Effector CD4-positive, alpha-beta T cell (primary cell): ENCODE data around the gene ATN1.

Experiments
- DNase-seq: peaks from one replicate; pipeline ENCODE4 v3.0.0-alpha.2; 2020

The ATN1 gene

GRCh38 chr12:6946920-6947374, 19.2 kb downstream of the ATN1 start:
- DNase-seq: no peak

GRCh38 chr12:6947615-6948014, 19.9 kb downstream of the ATN1 start:
- no peak for DNase-seq

- DNase-seq: no peak
These were observed 21.3 kb downstream of the ATN1 start for GRCh38 chr12:6948873-6949594.

- DNase-seq: no peak
These were observed 22.6 kb downstream of the ATN1 start for GRCh38 chr12:6950401-6950801.

GRCh38 chr12:6950811-6951540, 23.2 kb downstream of the ATN1 start, which contains the start of gene PTPN6:
Gene PTPN6, plus strand, starts transcription at chr12:6951356. Its CDS starts 157 bp downstream, at chr12:6951513.
- DNase-seq: no peak

GRCh38 chr12:6951551-6952120, 23.9 kb downstream of the ATN1 start:
- DNase-seq: no peak

- no peak for DNase-seq
These were observed 24.5 kb downstream of the ATN1 start for GRCh38 chr12:6952121-6952862.

- DNase-seq: no peak
These were observed 25.2 kb downstream of the ATN1 start for GRCh38 chr12:6952863-6953441.

- peak; percentile 71 for DNase-seq
These were observed 25.9 kb downstream of the ATN1 start for GRCh38 chr12:6953442-6954315.

- DNase-seq: no peak
These were observed 26.8 kb downstream of the ATN1 start for GRCh38 chr12:6954316-6955107.

GRCh38 chr12:6955108-6956020, 27.6 kb downstream of the ATN1 start:
- no peak for DNase-seq

GRCh38 chr12:6956021-6956727, 28.4 kb downstream of the ATN1 start:
- DNase-seq: no peak

- DNase-seq: no peak
These were observed 29.5 kb downstream of the ATN1 start for GRCh38 chr12:6957151-6957701.

- no peak for DNase-seq
These were observed 30.2 kb downstream of the ATN1 start for GRCh38 chr12:6957741-6958608.

GRCh38 chr12:6958609-6959057, 30.9 kb downstream of the ATN1 start:
- no peak for DNase-seq

- peak; percentile 77 for DNase-seq
These were observed 31.5 kb downstream of the ATN1 start for GRCh38 chr12:6959058-6959804.
